Hepatocyte (in vitro differentiated cells): ENCODE results near the gene PDE4B.

Source experiments
- CTCF ChIP-seq: fragments of 200-600 bp; sonication (generic); IDR thresholded peaks from 2 replicates; pipeline ENCODE4 v1.5.1; 2016; ENCODE audit warnings: antibody characterized with exemption, mild to moderate bottlenecking; ENCODE audit not compliant: poor library complexity
- EZH2phosphoT487 ChIP-seq: fragments of 200-600 bp; sonication (generic); IDR thresholded peaks from one replicate; pipeline ENCODE4 v1.6.1; 2018; ENCODE audit warnings: antibody characterized with exemption, mild to moderate bottlenecking, low read depth, moderate library complexity; ENCODE audit not compliant: unreplicated experiment, severe bottlenecking

- TF ChIP-seq CTCF, result no peak
- TF ChIP-seq EZH2phosphoT487, result no peak
Measured at GRCh38 chr1:66275083-66275482, 482.4 kb downstream of the PDE4B start.
